Activated CD4-positive, alpha-beta T cell treated with anti-CD3 and anti-CD28 coated beads, Interleukin-2, amount 10 ng/mL, durations not matched to agents 7 days and 5 days (primary cell): ENCODE data around the gene ZNF354B. TPM values are rescaled to one million over a fixed set of nuclear protein-coding genes. Genes with fewer than 3 reads are reported as not detected.

ENCODE experiments used
- CTCF ChIA-PET: fragments of 350-600 bp; sonication (Branson Sonifier 250); formaldehyde crosslinking; loops from one replicate; lab custom pipeline; 2021; ENCODE audit warnings: antibody characterized with exemption; lab: Charles Lee
- POLR2A ChIA-PET: fragments of 350-600 bp; sonication (Branson Sonifier 250); formaldehyde crosslinking; loops from one replicate; lab custom pipeline; 2021; ENCODE audit warnings: antibody characterized with exemption; lab: Charles Lee
- DNase-seq: peaks from one replicate; pipeline ENCODE4 v3.0.0-alpha.2; 2020
- H3K27ac Mint-ChIP-seq: one replicate; pipeline ENCODE4 v1.8.0; 2021; ENCODE audit warnings: mild to moderate bottlenecking, moderate library complexity, mixed read lengths
- H3K27me3 Mint-ChIP-seq: one replicate; pipeline ENCODE4 v1.8.0; 2021; ENCODE audit warnings: mixed read lengths
- H3K36me3 Mint-ChIP-seq: one replicate; pipeline ENCODE4 v1.8.0; 2021; ENCODE audit warnings: low read depth, mixed read lengths
- H3K4me1 Mint-ChIP-seq: one replicate; pipeline ENCODE4 v1.8.0; 2021; ENCODE audit warnings: mixed read lengths
- H3K4me3 Mint-ChIP-seq: one replicate; pipeline ENCODE4 v1.8.0; 2021; ENCODE audit warnings: mild to moderate bottlenecking, moderate library complexity, mixed read lengths
- H3K9me3 Mint-ChIP-seq: one replicate; pipeline ENCODE4 v1.8.0; 2021; ENCODE audit warnings: mixed read lengths
- total RNA-seq, 2 experiments: library from RNA; stranded (reverse); gene quantifications; one replicate each; pipeline ENCODE4 v1.2.3, GENCODE V29; 2021

ZNF354B gene
- total RNA-seq, 2 experiments from 2014 or later: 16.9 to 17.9 TPM

GRCh38 chr5:178902849-178903248 lies 43.1 kb downstream of the ZNF354B start:
- H3K4me3 Mint-ChIP-seq: no peak overlapping the region
- no peaks in the 10 kb centered on the region for H3K4me1 Mint-ChIP-seq
- ChIA-PET POLR2A (no interaction called here), CTCF (no interaction called here)
- no peaks in the 10 kb centered on the region for H3K27me3 Mint-ChIP-seq
- peaks cover 2% of the 10 kb centered on the region for H3K36me3 Mint-ChIP-seq
- H3K27ac Mint-ChIP-seq: no peak overlapping the region
- no peak for DNase-seq
- peaks cover 37% of the 10 kb centered on the region for H3K9me3 Mint-ChIP-seq

- ChIA-PET POLR2A (no interaction called here), CTCF (no interaction called here)
- Mint-ChIP-seq H3K36me3 (peaks cover 17% of the 10 kb centered on the region), H3K27me3 (no peaks in the 10 kb centered on the region), H3K4me3 (no peak overlapping the region), H3K27ac (no peak overlapping the region), H3K9me3 (peaks cover 78% of the 10 kb centered on the region), H3K4me1 (no peaks in the 10 kb centered on the region)
- DNase-seq: no peak
Observed at GRCh38 chr5:178931846-178932760, 72.3 kb downstream of the ZNF354B start.

Other genes with a start within 250 kb of the ZNF354B start
- 10 to 100 TPM; 34.3 to 38.0 TPM for gene CLK4, start 232.9 kb upstream of the ZNF354B start, total RNA-seq
- gene ZNF354A, start 129.3 kb upstream of the ZNF354B start, total RNA-seq: 10 to 100 TPM in 1 of 2 experiments, 1 to 10 TPM in 1; 8.8 to 10.2 TPM
- gene ZFP2, start 36.0 kb downstream of the ZNF354B start, total RNA-seq: under 1 TPM; 0.21 to 0.67 TPM
- gene ZNF454, start 81.2 kb downstream of the ZNF354B start, total RNA-seq: not detected
- gene GRM6, start 135.4 kb downstream of the ZNF354B start, total RNA-seq: not detected
- gene ZNF879, start 163.9 kb downstream of the ZNF354B start, total RNA-seq: 1 to 10 TPM; 4.7 to 5.0 TPM
- gene ZNF354C, start 200.4 kb downstream of the ZNF354B start, total RNA-seq: 1 to 10 TPM; 6.4 to 7.3 TPM